ENCODE data around the gene HIGD1A. TPM values are rescaled to one million over a fixed set of nuclear protein-coding genes. Genes with fewer than 3 reads are reported as not detected.

Gene HIGD1A
- total RNA-seq (ENCODE audit: insufficient read depth, low replicate concordance) = 125 TPM

DNA sequence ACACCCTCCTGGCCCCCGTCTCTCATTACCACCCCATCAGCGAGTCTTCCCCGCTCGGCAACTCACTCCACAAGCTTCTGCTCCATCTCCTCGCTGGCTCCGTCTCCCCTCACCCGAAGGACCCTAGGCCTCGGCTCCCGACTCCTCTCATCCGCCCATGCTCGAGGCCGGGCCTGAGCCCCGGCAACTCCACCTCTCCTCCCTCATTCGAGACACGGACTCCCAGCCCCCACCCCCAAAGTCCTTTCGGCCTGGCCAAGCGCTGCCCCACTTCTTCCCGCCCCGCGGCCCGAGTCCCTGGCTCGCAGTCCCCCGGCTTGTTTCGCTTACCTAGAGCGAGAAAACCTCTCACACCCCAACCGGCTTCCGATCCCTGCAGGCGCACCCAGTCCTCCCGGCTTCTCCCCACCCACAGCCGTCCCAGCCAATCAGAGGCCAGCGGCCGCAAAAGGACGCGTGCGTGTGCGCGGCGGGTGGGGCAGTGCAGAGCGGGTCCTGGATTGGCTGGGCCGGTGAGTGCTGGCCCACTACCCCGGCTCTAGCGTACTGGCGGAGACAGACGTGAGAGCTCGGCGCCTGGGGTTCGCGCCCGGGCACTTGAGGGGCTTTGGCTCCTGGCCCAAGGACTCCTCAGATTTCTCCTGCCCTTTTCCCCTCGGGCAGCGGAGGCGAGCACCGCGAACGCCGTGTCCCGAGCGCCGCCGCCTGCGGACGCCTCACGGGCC is at the start of gene HIGD1A:
Gene HIGD1A, minus strand, starts transcription at position 385 of the 725 bp plus-strand sequence. CDS start 10,237 bp downstream, outside the sequence.
- peak; percentile 98 for DNase-seq (ENCODE audit: low spot score)

DNA sequence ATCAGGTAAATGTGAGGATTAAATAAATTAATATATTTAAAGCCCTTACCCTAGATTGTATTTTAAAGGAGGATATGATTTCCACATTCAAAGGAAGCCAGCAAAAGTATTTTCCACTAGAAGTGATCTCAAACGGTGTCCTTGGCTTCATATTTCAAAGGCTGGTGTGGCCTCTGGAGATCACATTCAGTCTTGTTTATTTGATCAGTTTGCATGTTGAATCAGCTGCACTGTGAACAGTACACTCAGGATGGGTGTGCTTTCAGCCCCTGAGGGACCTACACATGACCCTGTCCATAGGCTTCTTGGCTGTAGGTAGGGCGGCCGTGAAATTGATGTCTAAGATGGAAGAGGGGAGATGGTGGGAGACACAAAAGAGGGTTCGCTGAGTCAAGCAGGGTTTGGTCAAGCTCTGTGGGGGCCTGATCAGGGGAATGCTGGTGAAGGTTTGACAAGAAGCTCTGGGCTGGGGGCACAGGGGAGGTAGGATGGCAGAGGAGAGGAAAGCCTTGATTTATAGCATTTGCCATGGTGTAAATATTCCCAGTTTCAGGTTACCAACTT is 49.5 kb upstream of the HIGD1A start:
- DNase-seq (ENCODE audit: low spot score) = peak; percentile 26

DNA sequence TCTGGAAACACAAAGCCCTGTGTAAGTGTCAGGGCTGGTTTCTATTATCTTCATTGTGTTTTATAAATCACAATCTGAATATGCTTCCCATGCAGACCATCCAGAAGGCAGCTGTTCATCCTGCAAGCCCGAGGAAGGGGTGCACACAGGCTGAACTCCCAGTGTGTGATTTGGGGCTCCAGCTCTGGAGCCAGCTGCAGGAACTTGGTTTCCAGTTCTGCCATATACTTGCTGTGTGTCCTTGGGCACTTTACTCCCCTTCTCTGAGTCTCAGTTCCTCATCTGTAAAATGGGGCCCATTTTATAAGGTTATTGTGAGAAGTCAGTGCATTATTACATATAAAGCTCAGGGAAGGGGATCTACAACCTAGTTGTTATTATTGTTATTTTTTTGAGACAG is 48.8 kb upstream of the HIGD1A start:
- no peak for DNase-seq (ENCODE audit: low spot score)

DNA sequence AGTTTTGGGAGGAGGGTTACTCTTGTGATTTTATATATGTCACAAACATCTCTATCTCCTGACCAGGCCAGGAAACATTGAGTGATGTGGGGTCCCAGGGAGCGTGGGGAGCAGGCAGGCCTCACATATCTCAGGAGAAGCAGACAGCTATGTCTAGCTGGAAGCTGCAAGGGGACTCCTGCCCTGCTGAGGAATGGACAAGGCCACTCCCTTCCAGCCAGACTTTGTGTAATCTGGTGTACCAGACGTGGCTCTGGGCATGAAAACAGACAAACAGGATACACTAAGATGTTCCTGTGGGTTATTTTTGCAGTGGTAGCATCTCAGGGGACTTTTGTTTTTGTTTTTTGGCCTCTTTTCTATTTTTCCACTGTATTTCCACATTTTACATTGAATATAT is 48.2 kb upstream of the HIGD1A start:
- peak; percentile 88 for DNase-seq (ENCODE audit: low spot score)

DNA sequence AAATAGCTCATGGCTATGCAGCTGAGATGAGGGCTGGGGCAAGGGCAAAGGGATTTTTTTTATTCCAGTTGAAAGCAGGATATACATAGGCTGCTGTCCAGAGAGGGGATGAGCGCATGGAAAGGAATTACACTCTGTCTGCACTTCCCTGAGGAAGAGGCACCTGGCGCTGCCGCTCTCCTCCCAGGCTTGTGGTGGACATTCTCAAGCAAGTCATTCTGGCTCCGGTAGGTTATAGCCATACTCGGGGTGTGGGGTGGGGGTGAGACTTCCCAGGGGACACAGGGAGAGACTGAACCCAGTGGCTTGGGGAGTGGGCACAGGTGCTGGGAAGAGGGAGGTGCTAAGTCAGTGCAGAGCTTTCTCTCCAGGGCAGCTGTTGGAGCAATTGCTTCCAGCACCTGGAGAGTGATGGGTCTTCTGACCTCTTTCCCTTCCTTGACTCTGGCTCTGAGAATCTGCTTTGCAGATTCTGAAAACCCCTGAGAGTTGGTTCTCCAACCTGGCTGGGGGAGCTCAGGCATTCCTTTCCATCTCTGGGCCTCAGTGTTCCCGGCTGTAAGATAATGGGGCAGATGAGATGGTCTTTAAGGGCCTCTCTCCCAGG is 47.0 kb upstream of the HIGD1A start:
- peak; percentile 22 for DNase-seq (ENCODE audit: low spot score)

DNA sequence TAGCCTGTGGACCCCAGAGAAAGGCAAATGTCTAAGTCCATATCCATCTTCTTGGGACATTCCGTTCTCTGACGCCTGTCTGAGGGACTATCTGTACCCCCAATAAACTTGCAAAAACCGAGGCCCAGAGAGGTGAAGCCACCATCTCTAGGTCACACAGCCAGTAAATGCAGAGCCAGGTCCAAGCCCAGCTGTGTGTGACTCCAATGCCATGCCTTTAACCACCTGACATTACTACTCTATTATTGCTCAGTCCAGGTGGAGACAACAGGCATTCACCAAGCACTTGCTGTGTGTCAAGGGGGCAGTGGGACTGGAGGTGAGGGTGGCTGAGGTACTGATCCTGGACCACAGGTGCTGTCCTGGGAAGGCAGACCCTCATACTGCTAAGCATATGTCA is 46.0 kb upstream of the HIGD1A start:
- no peak for DNase-seq (ENCODE audit: low spot score)

DNA sequence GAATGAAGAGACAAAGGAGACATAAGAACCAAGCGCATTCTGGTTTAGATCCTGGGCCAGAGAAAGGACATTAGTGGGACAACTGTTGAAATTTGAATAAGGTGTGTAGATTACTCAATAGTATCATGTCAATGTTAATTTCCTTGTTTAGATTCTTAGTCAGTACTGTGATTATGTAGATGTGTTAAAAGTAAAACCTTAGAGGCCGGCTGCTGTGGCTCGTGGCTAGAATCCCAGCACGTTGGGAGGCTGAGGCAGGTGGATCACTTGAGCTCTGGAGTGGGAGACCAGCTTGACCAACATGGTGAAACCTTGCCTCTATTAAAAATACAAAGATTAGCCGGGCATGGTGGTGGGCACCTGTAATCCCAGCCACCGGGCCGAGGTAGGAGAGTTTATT is 44.7 kb upstream of the HIGD1A start:
- no peak for DNase-seq (ENCODE audit: low spot score)

DNA sequence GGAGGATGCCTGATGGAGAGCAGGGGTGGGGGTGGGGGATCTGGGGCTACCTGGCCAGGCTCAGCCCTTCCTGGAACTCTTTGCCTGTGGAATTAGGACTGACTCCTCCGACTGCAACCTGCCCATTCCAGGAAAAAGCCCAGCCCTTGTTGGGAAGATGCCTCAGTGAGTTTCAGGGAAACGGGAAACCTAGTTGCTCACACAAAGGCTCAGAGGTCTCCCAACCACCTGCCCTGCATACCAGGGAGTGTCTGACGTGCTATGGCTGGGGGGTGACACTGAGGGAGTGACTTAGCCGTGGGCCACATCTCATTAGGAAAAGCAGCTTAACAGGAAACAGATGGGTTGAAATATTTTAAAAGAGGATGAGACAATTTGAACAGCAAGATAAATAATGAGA is 43.4 kb upstream of the HIGD1A start:
- no peak for DNase-seq (ENCODE audit: low spot score)

DNA sequence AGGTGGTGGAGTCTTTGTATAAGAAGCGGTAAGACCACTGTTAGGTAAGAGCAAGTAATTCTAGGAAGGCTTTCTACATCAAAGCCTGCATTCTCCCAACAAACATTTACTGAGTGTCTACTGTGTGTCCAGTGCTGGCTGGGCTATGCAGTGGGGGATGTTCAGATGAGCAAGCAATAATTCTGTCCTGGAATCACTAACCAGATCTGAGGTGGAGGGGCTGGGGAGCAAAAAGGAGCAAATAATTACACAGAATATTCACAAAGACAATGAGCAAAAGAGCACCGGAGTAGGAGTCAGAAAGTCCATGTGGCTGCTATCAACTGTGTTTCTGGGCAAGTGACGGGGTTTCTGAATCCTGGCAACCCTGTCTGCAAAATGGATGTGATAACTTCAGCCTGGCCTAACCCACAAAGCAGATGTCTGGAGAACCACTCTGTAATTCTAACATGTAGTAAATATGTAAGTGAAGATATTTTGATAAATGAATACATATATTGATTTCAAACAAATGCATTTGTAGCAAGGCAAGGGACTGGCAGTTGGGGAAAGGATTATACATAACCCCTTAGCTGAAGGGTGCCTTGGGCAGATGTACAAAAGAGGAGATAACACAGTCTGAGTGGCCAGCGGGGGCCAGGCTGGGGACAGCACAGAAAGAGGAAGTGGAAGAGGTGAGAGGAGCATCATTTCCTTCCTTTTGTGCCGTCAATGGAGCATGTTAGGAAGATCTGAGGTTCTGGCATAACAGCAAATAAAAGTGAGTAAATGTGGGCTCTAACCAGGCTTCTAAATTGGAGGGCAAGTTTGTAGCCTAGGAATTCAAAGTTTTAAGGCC is 42.6 kb upstream of the HIGD1A start:
- DNase-seq (ENCODE audit: low spot score) = no peak

DNA sequence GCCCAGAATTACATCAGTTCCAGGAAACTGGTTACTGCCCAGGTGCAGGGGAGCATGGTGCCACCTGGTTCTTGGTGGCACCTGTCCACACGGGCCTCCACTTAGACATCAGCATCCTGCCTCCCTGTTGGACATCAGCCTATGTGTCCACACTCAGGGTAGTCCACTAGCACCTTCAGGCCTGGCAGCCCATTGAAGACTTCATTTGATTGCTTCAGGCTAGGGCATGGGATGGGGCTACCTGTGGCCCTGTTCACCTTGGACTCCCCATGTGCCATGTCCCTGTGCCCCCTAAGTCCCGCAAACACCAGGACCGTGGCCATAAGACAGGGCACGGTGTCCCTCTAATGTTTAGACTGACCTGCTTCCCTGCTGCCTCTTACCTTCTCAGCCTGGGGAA is 40.5 kb upstream of the HIGD1A start:
- DNase-seq (ENCODE audit: low spot score) = no peak

DNA sequence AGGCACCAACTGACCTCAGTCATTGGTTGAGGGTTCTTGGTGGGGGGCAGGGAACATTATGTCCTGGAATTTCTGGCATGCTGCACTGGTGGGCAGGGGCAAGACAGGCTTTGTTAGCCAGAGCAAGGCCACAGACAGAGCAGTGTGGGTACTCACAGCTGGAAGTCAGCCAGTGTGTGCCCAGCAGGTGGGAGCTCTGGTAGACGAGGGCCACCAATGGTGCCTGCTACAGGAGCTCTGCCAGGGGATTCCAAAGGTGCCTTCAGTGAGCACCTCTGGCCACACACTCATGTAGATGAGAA is 40.1 kb upstream of the HIGD1A start:
- no peak for DNase-seq (ENCODE audit: low spot score)

DNA sequence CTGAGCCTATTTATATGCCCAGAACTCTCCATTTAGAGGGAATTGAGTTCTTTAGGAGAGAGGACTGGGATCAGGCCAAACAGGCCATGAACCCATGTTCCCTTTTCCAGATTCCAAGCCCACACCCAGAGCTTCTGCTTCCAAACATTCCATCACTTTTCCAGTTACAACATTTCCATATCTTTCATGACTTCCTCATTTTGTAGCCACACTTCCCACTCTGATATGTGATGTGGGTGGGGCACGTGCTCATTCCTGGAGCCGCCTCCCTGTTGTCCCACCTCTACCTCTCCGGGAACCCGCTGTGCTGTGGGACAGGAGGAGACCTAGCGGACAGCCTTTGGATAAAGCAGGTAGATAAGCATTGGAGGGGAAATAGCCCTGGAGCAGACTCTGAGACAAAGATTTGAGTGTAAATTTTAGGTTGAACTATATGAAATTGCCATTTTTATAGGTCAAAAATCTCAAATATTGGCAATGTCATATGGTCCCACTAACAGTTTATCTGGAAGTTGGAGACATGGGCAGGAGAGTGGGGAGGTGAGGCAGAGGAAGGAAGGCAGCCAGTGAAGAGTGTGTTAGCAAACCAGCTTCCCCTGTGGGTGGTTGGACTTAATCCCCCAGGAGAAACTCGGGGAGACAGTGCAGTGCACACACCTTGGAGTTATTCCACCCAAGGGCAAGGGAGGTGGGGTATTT is 39.6 kb upstream of the HIGD1A start:
- DNase-seq (ENCODE audit: low spot score) = no peak

DNA sequence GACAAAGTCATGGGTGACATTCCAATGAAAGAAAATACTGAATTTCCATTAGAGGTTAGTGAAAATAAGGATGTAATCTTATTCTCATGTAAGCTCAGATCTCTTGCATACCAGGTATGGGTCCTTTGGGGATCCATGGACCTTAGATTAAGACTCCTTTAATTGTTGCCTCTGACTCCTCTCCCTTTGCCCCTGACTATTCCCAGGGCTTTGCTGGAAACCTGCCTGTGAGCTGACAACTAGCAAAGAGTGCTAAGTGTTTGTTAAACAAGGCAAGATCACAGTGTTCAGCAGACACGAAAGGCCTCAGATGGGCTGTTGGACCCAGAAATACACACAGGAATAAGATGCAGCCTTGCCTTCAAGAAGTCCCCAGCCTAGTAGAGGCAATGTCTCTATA is 37.0 kb upstream of the HIGD1A start:
- DNase-seq (ENCODE audit: low spot score) = no peak

DNA sequence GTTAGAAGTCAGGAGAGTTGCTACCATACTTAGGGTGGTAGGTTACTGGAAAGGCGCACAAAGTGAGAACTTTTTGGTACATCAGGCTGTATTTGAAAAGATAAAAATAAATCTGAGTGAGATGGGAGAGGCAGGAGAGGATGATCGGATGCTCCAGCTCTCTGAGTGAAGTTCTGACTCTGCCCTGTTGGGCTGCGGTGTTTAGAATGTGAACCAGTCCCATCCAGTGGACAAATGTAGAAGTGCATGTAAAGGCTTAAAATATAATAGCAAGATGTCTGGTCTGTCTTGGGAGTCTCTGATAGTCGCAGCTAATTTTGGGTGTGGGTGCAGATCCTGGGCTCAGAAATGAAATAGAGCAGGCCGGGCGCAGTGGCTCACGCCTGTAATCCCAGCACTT is 35.3 kb upstream of the HIGD1A start:
- peak; percentile 79 for DNase-seq (ENCODE audit: low spot score)

DNA sequence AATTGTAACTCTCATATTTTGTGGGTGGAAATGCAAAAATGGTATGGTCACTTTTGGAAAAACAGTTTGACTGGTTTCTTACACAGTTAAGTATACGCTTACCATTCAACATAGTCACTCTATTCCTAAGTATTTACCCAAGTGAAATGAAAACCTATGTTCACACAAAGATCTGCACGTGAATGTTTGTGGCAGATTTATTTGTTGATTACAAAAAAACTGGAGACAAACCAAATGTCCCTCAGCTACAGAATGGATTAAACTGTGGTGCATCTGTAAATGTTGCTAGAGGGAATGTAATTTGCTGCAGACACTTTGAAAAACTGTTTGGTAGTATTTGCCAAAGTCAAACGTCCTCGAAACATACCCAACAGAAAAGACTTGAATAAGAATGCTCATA is 34.3 kb upstream of the HIGD1A start:
- no peak for DNase-seq (ENCODE audit: low spot score)

DNA sequence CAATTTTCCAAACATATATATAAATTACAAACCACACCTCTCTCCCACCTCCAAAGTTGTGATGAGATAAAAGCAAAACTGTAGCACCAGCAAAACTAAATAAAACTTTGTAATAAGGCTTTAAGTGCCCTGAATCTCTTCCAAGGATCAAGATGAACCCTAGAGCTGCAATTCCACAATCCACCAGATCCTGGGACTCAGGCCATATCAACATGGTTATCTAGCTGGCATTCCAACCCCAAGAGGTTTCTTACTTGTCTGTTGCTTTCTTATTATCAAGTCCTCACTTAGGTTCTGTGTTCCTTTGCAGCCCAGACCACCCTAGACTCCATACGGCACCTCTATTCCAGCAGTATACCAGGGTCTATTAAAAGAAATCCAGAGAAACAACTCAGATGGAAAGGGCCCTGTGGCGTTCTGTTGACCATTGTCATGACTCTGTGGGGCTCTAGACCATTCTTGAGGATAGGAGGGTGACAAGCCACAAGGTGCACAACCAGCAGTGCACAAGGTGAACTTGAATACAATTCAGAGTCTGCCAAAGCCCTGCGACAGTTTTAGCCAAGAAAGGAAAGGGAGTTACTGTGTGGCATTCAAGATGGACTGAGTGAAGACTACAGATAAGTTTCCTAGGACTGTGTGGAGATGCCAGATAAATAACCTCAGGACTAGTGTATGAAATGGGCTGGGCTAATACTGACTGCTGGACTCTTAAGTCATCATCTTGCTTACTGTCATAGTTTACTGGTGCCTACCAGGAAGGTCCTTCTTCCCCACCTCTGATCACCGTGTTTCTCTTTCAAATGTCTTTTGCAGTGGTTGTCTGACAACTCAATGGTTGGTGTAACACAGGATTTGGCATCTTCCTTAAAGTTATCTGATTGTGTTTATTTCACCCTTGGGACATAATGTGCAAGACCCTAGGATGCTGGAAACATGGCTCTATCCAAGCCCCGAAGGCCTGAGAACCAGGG is 32.1 kb upstream of the HIGD1A start:
- no peak for DNase-seq (ENCODE audit: low spot score)

DNA sequence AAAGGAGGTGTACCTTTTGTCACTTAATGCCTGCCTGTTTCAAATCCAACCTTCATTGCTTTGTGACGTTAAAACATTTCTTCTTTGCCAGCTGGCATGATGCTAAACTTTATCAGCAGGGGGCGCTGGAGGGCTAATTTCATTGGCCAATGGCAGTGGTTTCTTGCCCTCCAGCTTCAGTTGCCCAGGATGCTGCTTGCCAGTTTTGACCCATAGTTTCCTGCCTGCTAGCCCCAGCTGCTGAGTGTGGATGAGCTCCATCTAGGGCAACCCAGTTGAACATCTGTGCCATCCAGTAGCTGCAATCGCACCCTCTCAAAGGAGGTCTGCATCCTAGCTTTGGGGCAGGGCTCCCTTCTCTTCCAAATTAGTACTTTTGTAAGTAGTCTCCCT is 27.0 kb upstream of the HIGD1A start:
- peak; percentile 57 for DNase-seq (ENCODE audit: low spot score)

DNA sequence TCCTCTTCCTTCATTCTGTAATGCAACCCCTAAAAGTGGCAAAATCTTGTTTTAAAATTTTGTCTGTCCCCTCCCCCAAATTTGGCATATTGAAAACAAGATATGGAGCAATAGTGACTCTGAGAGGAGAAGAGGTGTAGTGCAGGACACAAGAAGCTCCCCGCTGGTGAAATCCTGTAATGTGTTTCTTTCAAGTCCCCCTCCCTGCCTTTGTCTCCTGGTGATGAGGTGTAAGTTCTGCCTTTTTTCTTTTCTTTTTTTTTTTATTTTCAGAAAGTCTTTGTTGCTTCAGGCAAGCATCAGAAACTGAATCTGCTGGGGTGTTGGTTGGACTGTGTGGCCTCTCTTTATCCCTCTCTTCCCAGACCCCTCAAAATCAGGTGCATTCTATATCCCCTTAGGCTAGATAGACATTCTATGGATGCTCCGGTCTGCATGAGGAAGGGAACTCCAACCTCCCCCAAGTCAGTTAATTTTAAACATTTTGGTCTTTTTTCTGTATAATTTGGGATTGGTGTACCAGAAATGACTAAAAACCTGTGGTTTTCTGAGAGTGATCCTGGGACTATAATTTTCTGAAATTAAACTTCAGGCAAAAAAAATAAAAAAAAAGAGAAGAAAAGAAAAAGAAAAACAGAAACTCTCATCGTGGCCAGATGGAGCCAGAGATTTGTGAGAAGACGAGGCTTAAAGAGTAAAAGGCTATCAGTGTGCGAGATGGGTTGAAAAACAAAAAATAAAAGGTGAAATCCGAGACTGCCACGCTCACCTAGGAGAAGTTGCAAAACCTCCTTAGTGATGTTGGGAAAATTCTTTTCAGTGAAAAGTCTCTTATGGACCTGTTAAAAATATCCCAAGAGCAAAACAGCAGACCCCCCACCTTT is 26.4 kb upstream of the HIGD1A start:
- no peak for DNase-seq (ENCODE audit: low spot score)

DNA sequence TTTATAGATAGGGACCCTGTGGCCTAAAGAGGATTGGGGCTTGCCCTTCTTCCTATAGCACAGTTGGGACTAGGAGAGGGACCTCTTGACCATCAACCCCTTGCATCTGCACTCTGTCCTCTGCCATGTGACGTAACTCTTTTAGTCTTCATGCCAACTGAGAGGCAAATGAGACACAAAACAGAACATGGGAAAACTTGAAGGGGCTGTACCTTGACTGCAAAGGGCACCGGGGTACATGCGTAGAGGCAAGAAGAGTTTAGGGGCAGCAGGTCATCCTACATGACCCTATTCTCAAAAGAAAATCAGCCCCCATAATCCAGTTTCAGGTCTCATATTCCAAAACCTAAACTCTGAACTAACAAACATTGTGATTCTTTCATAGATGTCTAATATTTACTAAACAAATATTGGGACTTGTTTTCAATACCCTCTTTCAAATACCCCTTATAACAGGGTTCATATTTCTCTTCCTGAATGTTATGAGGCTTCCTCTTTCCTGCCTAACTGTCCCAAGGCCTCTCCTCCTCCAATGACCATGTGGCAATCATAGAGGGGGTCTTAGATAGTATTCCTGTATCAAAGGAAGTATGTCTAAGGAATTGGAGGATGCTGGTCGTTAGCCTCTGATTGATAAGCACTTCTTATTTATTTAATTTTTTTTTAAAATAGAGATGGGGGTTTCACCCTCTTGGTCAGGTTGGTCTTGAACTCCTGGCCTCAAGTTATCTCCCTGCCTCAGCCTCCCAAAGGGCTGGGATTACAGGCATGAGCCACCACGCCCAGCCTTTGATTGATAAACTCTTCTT is 25.5 kb upstream of the HIGD1A start:
- DNase-seq (ENCODE audit: low spot score) = no peak
